ENCODE measurements around the gene BZW2. TPM values are rescaled to one million over a fixed set of nuclear protein-coding genes. Genes with fewer than 3 reads are reported as not detected.
"Not testable (repeated sequence)": the region's sequence is repeated elsewhere in the genome, so short reads cannot be mapped to it uniquely, and the experiment has no call there.

The BZW2 gene
- total RNA-seq, 1 donor from 2014 or later: 41.9 TPM

DNA sequence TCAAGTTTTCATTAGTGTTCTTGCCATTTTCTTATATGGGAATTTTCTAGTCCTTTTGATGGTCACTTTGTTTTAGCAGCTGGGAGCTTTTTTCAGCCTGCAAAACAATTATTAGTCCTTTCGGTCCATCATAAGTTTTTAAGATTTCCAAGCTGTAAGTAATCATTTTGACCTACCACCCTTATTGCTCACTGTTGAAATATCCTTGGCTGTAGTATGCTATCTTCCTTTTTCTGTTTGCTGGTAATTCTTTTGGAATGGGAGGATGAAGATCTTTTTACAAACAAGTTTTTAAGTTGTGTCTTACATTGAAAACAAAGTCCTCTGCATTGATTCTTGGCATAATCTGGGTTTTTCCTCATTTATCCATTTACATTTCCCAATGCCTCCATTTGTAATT lies 24.0 kb downstream of the BZW2 start:
- DNase-seq (ENCODE audit: low spot score): no peak

DNA sequence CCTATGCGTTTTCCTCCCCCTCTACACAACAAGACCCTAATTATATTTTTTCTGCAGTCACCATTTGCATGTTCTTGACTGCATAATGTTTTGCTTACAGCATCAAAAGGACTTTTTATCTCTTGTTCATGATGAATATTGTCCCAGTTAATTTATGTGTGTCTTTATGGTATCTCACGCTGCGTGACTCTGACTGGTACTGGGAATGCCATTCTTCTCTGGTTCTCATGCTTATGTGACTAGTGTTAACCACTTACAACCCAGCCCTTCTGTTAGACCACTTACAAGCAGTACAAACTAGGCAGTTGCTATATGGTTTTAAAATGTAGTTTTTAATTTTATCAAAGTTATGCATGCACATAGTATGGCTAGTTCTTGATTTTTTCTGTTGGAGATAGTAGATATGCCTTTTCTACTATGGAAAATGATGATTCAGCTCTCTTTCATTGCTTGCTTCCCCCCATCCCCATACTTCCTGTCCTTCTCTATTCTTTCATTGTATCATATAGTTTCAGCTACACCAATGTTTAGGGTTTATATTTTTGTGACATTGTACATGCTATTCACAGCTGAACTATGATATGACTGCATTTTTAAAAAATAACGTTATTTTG lies 24.9 kb downstream of the BZW2 start:
- no peak for DNase-seq (ENCODE audit: low spot score)

GRCh38 chr7:16671811-16672210 lies 25.8 kb downstream of the BZW2 start:
- no peak for DNase-seq (ENCODE audit: low spot score)

- no peak for DNase-seq (ENCODE audit: low spot score)
Observed at GRCh38 chr7:16675277-16675676, 29.3 kb downstream of the BZW2 start.

- no peak for DNase-seq (ENCODE audit: low spot score)
Observed at GRCh38 chr7:16677978-16678494, 32.1 kb downstream of the BZW2 start.

DNA sequence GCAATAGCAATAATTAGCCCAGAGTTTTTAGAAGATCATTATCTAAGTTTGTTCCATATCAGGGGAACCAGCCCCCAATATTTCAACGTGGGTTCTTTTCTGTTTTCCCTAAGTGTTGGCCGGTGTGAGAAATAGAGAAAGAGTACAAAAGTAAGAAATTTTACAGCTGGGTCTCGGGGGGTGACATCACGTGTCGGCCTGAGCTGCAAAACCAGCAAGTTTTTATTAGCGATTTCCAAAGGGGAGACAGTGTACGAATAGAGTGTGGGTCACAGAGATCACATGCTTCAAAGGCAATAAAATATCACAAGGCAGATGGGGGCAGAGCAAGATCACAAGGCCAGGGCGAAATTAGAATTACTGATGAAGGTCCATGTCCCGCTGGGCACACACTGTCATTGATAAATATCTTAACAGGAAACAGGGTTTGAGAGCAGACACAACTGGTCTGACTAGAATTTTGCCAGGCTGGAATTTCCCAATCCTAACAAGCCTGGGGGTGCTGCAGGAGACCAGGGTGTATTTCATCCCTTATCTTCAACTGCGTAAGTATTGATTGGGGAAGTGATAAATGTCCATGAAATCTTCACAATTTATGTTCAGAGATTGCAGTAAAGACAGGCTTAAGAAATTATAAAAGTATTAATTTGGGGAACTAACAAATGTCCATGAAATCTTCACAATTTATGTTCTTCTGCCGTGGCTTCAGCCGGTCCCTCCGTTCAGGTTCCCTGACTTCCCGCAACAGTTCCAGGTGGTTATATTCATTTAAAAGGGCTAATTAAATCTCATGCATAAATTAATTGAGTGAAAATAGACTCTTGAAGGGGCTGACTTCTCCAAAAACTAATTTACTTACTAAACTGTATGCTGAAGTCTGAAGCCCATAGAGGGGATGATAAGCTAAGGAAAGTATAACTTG lies 32.9 kb downstream of the BZW2 start:
- not testable (repeated sequence) for DNase-seq (ENCODE audit: low spot score)

DNA sequence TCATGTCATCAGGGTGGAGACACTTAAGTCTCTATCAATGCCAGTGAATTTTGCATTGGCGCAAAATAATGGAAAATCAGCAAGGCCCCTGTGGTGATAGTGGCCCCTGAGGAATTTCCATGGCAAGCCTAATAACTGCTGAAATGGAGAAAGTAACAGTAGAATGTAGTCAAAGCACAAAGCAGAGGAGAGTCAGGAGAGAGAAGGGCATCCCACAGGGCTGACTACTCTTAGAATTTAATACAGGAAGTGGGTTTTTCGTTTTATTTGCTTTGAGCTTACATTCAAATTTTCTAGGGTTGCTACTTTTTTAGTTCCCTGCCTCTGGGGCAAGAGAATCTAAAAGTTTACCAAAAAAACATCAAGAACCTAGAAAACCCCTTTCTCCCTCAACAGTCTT lies 39.0 kb downstream of the BZW2 start:
- no peak for DNase-seq (ENCODE audit: low spot score)

DNA sequence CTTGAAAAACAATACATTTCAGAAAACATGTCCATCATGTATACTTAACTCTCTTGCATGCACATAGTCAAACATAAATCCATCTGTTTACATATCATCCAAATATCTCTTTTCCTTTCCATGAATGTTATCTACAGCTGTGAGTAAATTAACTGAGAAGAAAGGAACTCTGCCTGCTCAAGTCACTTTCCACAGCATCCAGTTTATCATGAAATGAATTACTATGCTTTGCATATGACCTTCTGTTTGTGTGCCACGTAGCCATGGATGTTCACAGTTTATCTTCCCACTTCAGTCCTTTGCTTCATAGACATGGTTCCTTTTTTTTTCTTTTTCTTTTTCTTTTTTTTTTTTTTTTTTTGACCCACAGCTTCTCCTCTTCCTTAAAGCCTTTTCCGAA lies 39.6 kb downstream of the BZW2 start:
- DNase-seq (ENCODE audit: low spot score): no peak

DNA sequence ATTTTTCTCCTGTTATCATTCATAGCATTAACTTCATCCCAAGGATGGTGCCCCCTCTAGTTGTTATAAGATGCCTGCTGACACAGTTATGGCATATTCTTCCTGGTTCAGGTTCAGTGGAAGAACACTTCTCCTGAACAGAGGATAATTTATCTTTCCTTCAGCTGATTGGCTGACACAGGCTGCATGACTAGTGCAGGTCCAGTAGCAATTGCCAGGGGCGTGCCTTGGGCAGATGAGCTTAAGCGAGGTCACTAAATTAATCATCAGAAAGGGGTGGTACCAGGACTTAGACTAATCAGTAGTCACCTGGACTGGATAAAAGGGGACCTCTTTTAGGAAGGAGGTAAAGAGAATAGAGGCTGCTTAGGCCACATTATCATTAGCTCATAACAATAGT lies 42.3 kb downstream of the BZW2 start:
- DNase-seq (ENCODE audit: low spot score): no peak

GRCh38 chr7:16691241-16691640 lies 45.3 kb downstream of the BZW2 start:
- no peak for DNase-seq (ENCODE audit: low spot score)

DNA sequence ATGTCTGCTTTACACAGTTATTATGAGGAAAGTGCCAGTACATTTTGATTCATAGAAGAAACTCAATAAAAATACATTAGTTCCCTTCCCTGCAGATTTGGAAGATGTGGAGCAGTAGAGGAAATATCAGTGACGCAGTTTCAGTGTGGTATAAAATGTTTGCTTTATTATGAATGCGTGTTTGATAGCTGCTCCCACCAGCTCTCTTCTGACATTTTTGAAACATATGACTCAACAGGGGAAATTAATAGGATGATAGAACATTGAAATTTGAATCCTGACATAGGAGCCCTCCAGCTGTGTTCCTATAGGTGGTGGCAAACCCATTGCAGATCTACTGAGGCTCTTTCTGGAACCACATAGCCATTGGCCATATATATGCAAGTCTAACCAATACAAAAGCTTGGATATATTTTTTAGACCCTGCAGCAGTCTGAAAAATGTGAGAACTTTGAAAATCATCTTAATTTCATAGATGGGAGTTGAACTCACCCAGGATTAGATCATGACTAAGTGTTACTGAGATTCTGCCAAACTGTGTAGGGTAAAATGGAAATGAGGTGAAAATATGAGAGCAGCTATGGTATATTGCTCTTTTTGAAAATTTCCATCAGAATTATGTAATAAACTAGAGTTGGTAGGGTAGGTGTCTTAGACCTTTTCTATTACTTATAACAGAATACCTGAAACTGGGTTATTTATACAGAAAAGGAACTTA lies 47.8 kb downstream of the BZW2 start:
- DNase-seq (ENCODE audit: low spot score): no peak

GRCh38 chr7:16694806-16695205 lies 48.8 kb downstream of the BZW2 start:
- DNase-seq (ENCODE audit: low spot score): no peak

- DNase-seq (ENCODE audit: low spot score): no peak
Observed at GRCh38 chr7:16695621-16696237, 49.7 kb downstream of the BZW2 start.

DNA sequence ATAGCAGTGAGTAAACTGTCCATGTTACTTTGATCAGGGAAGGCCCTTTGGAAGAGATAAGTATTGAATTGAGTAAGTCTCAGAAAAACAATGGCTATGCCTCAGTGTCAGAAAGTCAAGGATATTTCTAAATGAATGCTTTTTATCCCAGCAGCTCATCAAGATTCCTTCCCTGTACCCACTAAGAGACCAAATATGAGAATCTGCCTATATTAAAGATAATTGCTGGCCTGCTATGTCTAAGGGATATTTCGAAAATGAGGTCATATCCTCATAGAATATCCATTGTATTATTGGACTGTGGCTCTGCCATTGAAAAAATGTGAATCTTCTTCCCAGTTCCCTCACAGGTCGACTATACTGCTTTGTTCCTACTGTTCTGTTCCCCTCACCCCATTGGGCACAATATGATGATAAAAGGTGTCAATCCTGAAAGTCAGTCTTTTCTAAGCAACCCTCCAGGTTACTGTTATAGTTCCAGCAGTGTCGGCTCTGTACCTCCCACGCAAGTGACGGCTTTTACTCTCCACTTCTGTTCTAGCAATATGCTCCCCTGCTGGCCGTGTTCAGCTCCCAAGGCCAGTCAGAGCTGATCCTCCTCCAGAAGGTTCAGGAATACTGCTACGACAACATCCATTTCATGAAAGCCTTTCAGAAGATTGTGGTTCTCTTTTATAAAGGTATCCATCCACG lies 51.7 kb downstream of the BZW2 start:
- no peak for DNase-seq (ENCODE audit: low spot score)

DNA sequence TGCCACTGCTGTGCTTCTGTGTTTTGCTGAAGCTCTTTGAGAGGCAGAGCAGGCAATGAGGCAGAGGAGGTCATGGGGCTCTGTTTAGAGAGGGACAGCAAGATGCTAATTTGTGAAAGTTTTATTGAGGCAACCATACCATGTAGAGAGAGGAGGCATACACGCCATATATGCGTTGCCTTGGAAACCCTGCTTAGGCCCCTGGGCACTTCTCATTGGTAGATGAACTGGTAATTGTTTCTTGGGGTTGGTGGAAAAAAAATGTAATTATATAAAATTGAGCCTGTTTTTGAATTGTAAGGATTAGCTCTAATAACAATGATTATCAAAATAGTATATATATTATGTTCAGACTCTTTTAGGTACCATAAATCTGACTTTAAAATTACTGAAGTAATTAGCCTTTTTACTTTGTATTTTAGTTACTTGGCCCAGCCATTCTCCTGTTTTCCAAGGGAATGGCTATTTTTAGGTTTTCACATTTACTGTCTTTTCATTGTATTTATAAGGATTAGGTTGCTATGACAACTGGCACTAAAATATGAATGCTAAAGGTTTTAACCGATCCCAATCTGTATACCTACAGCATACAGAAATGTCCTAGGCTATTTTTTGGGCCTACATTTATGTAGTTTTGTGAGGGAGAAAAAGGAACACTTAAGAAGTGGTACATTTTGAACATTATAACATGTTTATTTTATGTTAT lies 52.4 kb downstream of the BZW2 start:
- DNase-seq (ENCODE audit: low spot score): no peak

DNA sequence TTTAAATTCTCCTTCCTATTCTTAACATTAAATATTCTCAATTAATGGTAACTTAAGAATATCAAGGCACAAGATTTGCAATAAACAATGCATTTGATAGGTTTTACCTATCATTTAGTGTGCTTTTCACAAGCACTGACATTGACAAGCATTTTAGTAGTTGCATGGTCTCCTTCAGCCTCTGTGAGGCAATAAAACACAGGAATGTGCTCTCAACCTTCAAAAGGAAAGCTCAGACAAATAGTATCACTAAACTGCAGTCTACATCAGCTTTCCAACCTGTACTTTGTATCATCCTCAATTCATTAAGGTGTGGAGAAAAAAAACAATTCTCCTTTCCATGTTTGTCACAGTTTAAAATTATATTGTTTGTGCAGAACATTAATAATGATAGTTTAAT lies 56.5 kb downstream of the BZW2 start:
- no peak for DNase-seq (ENCODE audit: low spot score)

GRCh38 chr7:16708511-16708910 lies 62.5 kb downstream of the BZW2 start:
- no peak for DNase-seq (ENCODE audit: low spot score)

DNA sequence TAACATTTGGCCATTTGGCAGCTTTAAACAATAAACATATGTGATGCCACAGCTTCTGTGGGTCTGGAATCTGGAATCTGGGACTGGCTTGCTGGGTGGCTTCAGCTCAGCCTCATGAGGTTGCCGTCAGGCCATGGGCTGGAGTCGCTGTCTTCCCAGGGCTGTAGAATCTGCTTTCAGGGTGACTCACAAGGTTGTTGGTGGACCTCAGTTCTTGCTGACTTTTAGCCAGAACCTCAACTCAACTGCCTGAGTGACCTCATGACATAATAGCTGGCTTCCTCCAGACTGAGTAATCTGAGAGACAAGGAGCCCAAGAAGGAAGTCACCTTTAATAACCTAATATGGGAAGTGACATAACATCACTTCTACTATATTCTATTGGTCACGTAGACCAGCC lies 63.0 kb downstream of the BZW2 start:
- no peak for DNase-seq (ENCODE audit: low spot score)

DNA sequence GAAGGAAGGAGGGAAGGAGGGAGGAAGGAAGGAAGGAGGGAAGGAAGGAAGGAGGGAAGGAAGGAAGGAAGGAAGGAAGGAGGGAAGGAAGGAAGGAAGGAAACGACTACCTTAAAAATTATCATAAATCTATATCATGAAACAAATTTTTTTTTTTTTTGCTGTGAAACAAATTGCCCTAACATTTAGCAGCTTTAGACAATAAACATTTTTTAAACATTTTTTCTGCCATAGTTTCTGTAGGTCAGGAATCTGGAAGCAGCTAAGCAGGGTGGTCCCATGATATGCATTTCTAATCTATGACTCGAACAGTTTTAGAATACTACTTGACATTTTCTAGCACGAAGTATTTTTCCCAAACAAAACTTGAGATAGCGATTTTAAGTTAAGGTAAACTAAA lies 64.7 kb downstream of the BZW2 start:
- no peak for DNase-seq (ENCODE audit: low spot score)

DNA sequence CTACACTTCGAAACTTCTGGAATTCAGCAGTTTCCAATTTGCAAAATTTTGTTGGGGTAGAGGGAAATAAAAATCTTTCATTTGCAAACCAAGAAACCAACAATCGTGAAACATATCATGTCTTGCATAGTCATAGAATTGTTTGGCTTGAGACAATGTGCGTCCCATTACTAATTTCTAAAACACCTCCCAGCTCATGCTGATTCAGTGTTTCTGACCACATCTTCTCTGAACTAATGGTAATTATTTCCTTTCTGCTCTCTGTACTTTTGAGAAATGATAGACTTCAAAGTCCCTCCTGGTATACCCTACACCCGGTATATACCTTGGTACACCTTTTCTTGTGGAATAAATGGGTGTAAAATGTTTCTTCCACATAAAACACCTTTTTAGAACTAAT lies 65.7 kb downstream of the BZW2 start:
- DNase-seq (ENCODE audit: low spot score): no peak

Data from mesenteric fat pad (tissue), 1 donor.